Measurements from ENCODE around the gene UGT1A4. TPM values are rescaled to one million over a fixed set of nuclear protein-coding genes. Genes with fewer than 3 reads are reported as not detected.

UGT1A4 gene
- total and polyA plus RNA-seq, 2 of the 8 experiments (the other 6 are each of a cell fraction or from before 2014, with no cell fraction given) = not detected

DNA sequence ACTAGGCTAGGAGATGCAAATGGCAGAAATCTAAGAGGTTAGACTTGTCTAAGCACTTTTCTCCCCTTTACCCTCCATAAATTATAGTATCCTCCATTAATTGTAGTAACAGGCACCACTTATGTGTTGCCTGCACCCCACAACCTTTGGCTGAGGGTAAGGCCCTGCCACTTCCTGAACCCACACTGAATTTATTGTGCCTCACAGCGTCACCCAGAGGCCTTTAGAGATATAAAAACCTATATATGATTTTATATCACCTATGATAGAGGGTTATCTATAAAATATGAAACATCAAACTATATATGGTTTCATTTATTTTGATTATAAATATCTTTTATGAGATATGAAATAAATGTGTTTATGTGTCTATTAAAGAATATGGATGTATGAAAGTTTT lies 44.2 kb upstream of the UGT1A4 start:
- Histone ChIP-seq H3K4me3 (ENCODE audit: extremely low read depth in 1 of 4, insufficient read depth in 2 of 4, low read depth in 3 of 4, low read length in 4 of 4) (no peak overlapping the region), H3K9ac (replicated peaks in 1 of 4; ENCODE audit: extremely low read depth in 1 of 4, low read depth in 3 of 4, low read length in 3 of 4) (no peak overlapping the region), H3K27me3 (replicated peaks in 1 of 4; ENCODE audit: control insufficient read depth in 3 of 4, extremely low read depth in 1 of 4, insufficient read depth in 3 of 4, low read length in 3 of 4) (no peaks in the 10 kb centered on the region), H2BK5ac (ENCODE audit: low read depth, low read length) (no peak overlapping the region), H3K18ac (ENCODE audit: extremely low read depth, low read length) (no peak overlapping the region), H3K79me2 (ENCODE audit: control insufficient read depth in 1 of 2, insufficient read depth in 2 of 2, low read length in 2 of 2) (no peaks in the 10 kb centered on the region), H4K20me1 (replicated peaks in 1 of 2; ENCODE audit: control insufficient read depth in 1 of 2, insufficient read depth in 2 of 2, low read length in 2 of 2) (no peaks in the 10 kb centered on the region), H3K14ac (ENCODE audit: insufficient read length) (no peak overlapping the region), H3K4me1 (replicated peaks in 1 of 4; ENCODE audit: control insufficient read depth in 3 of 4, insufficient read depth in 4 of 4, low read length in 3 of 4) (no peaks in the 10 kb centered on the region; a peak in 1 of 7 replicates), H3K56ac (replicated peaks; ENCODE audit: insufficient read length, low read depth, low read length) (no peak overlapping the region), H2AFZ (ENCODE audit: low read length) (no peak overlapping the region), H2BK120ac (replicated peaks; ENCODE audit: low read depth, low read length) (no peak overlapping the region), H2BK20ac (ENCODE audit: low read length) (no peak overlapping the region), H4K5ac (ENCODE audit: insufficient read length, low read depth, low read length) (no peak overlapping the region), H3K4me2 (ENCODE audit: insufficient read depth in 1 of 2, low read depth in 2 of 2, low read length in 2 of 2) (no peak overlapping the region), H3K9me3 (ENCODE audit: insufficient read depth in 2 of 2, low read depth in 1 of 2, low read length in 1 of 2) (no peaks in the 10 kb centered on the region), H2AK5ac (ENCODE audit: low read depth, low read length) (no peak overlapping the region), H3K23me2 (ENCODE audit: low read depth, low read length) (no peaks in the 10 kb centered on the region), H3K27ac (ENCODE audit: low read depth, low read length) (no peak overlapping the region), H4K8ac (ENCODE audit: extremely low read depth, insufficient read depth, low read length) (no peak overlapping the region), H3K4ac (replicated peaks; ENCODE audit: insufficient read length, low read depth, low read length) (no peak overlapping the region), H3K23ac (ENCODE audit: insufficient read length) (no peak overlapping the region), H4K91ac (replicated peaks; ENCODE audit: insufficient read length, low read length) (no peak overlapping the region), H3K36me3 (ENCODE audit: control insufficient read depth in 2 of 4, insufficient read depth in 4 of 4, low read length in 3 of 4) (no peaks in the 10 kb centered on the region), H2BK15ac (ENCODE audit: low read length) (no peak overlapping the region), H2BK12ac (ENCODE audit: low read depth, low read length) (no peak overlapping the region), H3K79me1 (ENCODE audit: low read depth, low read length) (no peaks in the 10 kb centered on the region)
- FAIRE-seq = no peak
- POLR2A ChIA-PET (ENCODE audit: partially characterized antibody) = no interaction called here
- 53% methylated on average over 1 of the region's 1 CpG; no CpG with 5 or more reads in 1 of the 2 experiments for WGBS, 2 experiments (ENCODE audit: extremely low coverage in 1 of 2, insufficient coverage in 1 of 2, insufficient read length in 1 of 2, insufficient replicate concordance in 2 of 2, low coverage in 1 of 2, low lambda C conversion rate in 2 of 2, missing lambda C conversion rate in 1 of 2)
- CTCF ChIA-PET (ENCODE audit: partially characterized antibody) = no interaction called here
- no peak for DNase-seq (ENCODE audit: low read depth in 1 of 2, low spot score in 2 of 2)
- TF ChIP-seq RAD21 (IDR thresholded peaks at IDR 0.05 in 1 of 2, conservative IDR thresholded peaks at IDR 0.05 in 1 of 2; ENCODE audit: low read depth in 2 of 2, low read length in 2 of 2) = 0 out of 4 replicates have a peak, but pooled peaks have one; percentile 8 to 11
